ENCODE results near the gene ISG15. TPM values are rescaled to one million over a fixed set of nuclear protein-coding genes. Genes with fewer than 3 reads are reported as not detected.
A peak's percentile ranks its signal among the peaks of the same experiment; 100 is the strongest.

The ISG15 gene
- total and polyA plus RNA-seq, 2 of the 13 experiments (the other 11 are each of a cell fraction or from before 2014, with no cell fraction given) = 42.1 to 54.9 TPM

DNA sequence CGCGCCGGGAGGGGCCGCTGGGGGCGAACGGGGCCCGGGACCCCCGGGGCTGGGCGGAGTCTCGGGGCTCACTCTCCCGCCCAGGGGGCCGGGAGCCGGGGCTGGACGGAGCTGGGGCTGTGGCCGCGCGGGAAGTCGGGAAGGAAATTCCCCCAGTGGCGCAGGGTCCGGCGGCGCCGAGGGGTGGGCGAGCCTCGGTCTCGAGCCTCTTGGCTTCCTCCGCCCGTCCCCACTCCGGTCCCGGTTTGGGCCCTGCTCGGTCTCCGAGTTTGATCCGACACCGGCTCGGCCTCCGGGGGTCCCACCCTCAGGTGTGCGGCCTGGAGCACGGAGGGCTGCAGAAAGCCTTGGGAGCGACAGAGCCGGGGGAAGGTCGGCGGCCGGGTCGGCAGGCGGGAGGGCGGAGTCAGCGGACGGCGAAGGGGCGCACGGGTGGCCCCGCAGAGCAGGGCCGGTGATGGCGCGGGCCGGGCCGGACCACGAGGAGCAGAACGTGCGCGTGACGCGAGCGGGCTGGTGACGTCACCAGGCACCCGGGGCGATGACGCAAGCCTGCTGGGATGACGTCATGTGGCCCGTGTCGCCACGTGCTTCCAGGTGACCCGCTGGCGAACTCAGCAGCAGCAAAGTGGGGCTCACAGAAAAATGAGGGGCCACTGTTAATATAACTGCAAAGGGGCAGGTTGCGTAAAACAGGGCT is 12.8 kb upstream of the ISG15 start (continued):
- no peak for TF ChIP-seq ZFP62 (CRISPR knock-in tag; IDR thresholded peaks at IDR 0.05)
- peak; percentile 70; the same call in 1 of the 2 replicates for TF ChIP-seq SPEN (CRISPR knock-in tag; IDR thresholded peaks at IDR 0.05; ENCODE audit: low read depth)
- TF ChIP-seq ZNF30 (CRISPR knock-in tag; IDR thresholded peaks at IDR 0.05) = peak; percentile 61; the same call in 1 of the 2 replicates
- TF ChIP-seq, protein P1, sequence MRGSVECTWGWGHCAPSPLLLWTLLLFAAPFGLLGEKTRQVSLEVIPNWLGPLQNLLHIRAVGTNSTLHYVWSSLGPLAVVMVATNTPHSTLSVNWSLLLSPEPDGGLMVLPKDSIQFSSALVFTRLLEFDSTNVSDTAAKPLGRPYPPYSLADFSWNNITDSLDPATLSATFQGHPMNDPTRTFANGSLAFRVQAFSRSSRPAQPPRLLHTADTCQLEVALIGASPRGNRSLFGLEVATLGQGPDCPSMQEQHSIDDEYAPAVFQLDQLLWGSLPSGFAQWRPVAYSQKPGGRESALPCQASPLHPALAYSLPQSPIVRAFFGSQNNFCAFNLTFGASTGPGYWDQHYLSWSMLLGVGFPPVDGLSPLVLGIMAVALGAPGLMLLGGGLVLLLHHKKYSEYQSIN (CRISPR knock-in tag; IDR thresholded peaks at IDR 0.05; ENCODE audit: borderline replicate concordance) = no peak
- no peak for TF ChIP-seq CCAR2 (optimal IDR thresholded peaks at IDR 0.05; ENCODE audit: low read depth, low read length)
- TF ChIP-seq, protein P2, sequence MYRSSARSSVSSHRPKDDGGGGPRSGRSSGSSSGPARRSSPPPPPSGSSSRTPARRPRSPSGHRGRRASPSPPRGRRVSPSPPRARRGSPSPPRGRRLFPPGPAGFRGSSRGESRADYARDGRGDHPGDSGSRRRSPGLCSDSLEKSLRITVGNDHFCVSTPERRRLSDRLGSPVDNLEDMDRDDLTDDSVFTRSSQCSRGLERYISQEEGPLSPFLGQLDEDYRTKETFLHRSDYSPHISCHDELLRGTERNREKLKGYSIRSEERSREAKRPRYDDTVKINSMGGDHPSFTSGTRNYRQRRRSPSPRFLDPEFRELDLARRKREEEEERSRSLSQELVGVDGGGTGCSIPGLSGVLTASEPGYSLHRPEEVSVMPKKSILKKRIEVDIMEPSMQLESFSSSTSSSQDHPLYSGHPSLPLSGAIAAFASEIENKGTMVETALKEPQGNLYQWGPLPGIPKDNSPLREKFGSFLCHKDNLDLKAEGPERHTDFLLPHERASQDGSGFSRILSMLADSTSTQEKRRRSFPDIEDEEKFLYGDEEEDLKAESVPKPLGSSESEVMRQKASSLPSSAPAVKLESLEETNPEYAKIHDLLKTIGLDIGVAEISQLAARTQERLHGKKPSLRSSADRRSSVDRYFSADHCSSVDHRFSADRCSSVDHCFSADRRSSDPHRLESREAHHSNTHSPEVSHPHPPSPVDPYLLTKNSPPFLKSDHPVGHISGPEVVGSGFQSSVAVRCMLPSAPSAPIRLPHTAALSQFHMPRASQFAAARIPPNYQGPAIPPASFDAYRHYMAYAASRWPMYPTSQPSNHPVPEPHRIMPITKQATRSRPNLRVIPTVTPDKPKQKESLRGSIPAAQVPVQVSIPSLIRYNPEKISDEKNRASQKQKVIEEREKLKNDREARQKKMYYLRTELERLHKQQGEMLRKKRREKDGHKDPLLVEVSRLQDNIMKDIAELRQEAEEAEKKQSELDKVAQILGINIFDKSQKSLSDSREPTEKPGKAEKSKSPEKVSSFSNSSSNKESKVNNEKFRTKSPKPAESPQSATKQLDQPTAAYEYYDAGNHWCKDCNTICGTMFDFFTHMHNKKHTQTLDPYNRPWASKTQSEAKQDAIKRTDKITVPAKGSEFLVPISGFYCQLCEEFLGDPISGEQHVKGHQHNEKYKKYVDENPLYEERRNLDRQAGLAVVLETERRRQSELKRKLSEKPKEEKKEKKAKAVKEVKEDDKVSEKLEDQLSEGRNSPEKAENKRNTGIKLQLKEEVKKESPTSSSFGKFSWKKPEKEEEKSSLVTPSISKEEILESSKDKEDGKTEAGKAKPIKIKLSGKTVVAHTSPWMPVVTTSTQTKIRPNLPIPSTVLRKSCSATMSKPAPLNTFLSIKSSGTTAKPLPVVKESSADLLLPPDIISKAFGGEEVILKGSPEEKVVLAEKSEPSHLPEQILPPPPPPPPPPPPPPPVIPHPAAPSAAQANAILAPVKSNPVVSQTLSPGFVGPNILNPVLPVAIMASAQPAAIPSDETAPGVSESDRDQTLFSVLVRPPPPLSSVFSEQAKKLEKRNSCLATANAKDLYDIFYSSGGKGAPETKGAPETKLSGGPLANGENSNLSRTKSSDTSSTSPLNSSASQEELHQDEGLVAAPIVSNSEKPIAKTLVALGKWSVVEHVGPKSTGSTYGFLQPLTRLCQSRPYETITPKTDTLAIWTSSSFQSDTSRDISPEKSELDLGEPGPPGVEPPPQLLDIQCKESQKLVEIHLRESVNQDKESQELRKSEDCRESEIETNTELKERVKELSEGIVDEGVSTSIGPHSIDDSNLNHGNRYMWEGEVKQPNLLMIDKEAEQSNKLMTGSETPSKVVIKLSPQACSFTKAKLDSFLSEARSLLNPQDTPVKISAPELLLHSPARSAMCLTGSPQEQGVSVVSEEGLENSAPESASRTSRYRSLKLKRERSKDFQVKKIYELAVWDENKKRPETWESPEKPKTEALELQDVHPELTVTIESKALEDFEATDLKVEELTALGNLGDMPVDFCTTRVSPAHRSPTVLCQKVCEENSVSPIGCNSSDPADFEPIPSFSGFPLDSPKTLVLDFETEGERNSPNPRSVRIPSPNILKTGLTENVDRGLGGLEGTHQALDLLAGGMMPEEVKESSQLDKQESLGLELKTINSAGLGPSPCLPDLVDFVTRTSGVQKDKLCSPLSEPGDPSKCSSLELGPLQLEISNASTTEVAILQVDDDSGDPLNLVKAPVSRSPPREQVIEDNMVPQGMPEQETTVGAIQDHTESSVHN (CRISPR knock-in tag; IDR thresholded peaks at IDR 0.05) = peak; percentile 34; the same call in 1 of the 2 replicates
- TF ChIP-seq ZZZ3 (CRISPR knock-in tag; IDR thresholded peaks at IDR 0.05; ENCODE audit: borderline replicate concordance) = no peak
- peak; percentile 94 for TF ChIP-seq ZFX (CRISPR knock-in tag; IDR thresholded peaks at IDR 0.05; ENCODE audit: low read depth)
- peak; percentile 87; the same call in 1 of the 2 replicates for TF ChIP-seq ZMAT3 (CRISPR knock-in tag; conservative IDR thresholded peaks at IDR 0.05)
- 0 out of 2 replicates have a peak, but pooled peaks have one; percentile 22 for TF ChIP-seq HOXA5 (CRISPR knock-in tag; IDR thresholded peaks at IDR 0.05)
- peak; percentile 81 for TF ChIP-seq REL (CRISPR knock-in tag; conservative IDR thresholded peaks at IDR 0.05)
- TF ChIP-seq ATF1 (CRISPR knock-in tag; IDR thresholded peaks at IDR 0.05) = peak; percentile 94
- peak; percentile 83 for TF ChIP-seq ZNF616 (CRISPR knock-in tag; IDR thresholded peaks at IDR 0.05; ENCODE audit: low read depth)
- TF ChIP-seq NR3C1 (CRISPR knock-in tag; IDR thresholded peaks at IDR 0.05) = no peak
- TF ChIP-seq XBP1 (CRISPR knock-in tag; IDR thresholded peaks at IDR 0.05) = no peak

Measured in HepG2 (cell line).